Left renal pelvis (tissue), 4 donors: ENCODE measurements around the gene ACO2. TPM values are rescaled to one million over a fixed set of nuclear protein-coding genes. Genes with fewer than 3 reads are reported as not detected.
"Not testable (repeated sequence)": the region's sequence is repeated elsewhere in the genome, so short reads cannot be mapped to it uniquely, and the experiment has no call there.

Experiments used
- DNase-seq, 4 donors: peaks; one replicate each; pipeline ENCODE4 v3.0.0-alpha.2; 2013; ENCODE audit warnings: low read depth in 4 of 4, low spot score in 3 of 4
- polyA plus RNA-seq, 4 donors: library from polyadenylated mRNA; unstranded; fragments of 120-200 nt; gene quantifications; one replicate each; pipeline ENCODE4 v1.2.1, GENCODE V29; 2013; ENCODE audit not compliant: insufficient read length in 4 of 4

ACO2 gene
- polyA plus RNA-seq, 4 donors = 51.0 to 149 (median 121) TPM

- DNase-seq = no peak
Measured at GRCh38 chr22:41561788-41562187, 92.9 kb downstream of the ACO2 start.

- no peak for DNase-seq
Measured at GRCh38 chr22:41562461-41562860, 93.5 kb downstream of the ACO2 start.

DNA sequence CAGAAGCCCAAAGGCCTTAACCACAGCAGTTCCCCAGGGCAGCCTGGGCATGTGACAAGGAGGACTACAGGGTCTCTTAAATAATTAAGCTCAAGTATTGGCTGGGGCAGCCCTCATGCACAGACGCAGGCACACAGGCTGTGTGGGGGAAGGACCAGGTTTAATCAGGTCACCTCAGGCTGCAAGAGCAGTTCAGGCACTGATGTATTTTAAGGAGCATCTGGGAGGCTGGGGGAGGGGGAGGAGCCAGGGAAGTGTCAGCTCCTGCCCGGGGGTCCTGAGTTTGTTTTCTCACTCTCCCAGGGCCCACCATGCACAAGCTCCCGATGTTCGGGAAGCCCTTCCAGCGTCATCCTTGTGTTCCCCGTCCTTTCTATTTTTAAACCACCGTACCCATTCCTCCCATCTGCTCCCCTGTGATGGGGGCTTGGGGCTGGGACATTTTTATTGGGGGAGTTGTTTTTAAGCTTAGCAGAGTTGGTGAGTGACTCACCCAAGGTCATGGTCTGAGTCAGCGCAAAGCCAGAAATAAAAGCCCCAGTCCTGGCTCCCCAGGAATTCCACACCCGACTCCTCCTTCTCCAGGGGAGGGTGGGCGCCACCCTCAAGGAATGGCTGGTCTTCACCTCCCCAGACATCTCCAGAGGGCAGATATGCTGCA, 94.3 kb downstream of the ACO2 start:
- no peak for DNase-seq

DNA sequence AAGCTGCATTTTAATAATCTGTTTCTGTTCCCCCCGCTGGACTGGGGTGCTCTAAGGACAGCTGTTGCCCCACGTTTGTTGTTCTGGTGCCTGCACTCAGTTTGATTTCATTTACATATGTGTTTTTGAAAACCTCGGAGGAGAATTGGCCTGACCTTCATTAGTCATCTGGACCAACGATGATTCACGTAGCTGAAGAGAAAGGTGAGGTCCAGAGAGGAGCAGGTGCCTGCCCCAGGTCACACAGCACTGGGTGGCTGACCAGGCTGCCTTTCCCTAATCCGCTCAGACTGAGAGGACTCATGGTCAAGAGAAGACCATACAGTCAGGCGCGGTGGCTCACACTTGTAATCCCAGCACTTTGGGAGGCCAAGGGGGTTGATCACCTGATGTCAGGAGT, 95.6 kb downstream of the ACO2 start:
- DNase-seq = no peak

GRCh38 chr22:41565403-41566054, 96.6 kb downstream of the ACO2 start:
- DNase-seq = no peak

DNA sequence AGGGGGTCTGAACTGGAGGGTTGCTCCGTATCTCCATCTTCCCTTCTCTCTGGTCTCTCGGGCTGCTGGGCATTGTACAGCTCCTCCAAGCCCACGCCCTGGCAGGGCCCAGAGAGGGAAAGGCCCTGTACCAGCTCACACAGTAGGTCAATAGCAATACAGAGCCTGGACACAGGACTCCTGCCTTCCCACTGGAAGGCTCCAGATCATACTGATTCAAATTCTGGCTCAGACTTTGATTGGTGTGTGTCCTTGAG, 98.5 kb downstream of the ACO2 start:
- DNase-seq = no peak

DNA sequence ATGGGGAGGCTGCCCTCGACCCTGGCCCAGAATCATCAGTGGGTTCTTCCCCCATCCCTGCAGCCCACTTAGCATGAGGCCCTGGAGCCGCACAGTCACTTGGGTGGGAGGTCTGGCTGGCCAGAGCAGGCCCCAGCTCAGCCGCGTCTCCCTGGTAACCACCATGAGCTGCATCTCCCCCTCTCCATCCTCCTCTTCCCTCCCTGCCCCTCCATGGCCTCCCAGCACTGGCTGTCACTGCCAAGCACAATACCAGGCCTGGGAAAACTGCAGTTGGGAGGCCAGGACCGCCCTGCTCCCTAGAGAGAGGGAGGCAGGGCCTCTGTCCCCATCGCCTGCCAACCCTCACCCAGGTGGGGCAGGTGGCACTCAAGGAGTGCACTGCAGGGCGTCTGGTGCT, 99.9 kb downstream of the ACO2 start:
- no peak for DNase-seq

DNA sequence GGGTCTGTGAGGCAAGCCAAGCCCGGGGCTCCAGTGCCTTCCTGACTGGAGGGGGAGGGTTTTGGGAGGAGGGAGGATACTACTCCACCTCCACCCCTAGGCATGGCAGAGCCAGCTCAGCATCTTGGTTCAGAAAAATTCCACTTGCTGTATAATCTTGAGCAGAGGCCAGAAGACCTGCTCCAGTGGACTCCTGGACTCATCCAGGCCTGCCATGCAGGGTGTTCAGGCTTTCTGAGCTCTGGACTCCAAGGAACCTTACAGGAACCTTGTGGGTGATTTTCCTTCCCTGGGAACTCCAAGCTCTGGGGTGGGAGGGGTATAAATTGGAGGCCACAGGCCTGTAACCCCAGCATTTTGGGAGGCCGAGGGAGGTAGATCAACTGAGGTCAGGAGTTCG, 101.3 kb downstream of the ACO2 start:
- DNase-seq = no peak

DNA sequence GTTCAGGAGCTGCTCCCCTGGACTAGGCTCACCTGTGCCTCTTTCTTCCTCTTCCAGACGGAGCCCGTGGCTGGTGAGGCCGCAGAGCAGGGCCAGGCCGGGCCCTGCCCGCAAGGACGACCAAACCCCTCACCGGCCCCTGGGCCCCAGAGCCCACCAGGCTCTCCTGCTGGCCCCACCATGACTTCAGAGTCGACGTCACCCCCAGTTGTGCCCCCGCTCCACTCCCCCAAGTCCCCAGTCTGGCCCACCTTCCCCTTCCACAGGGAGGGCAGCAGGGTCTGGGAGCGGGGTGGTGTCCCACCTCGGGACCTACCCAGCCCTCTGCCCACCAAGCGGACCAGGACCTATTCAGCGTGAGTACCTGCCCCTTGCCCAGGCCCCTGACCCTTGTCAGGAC, 102.9 kb downstream of the ACO2 start:
- no peak for DNase-seq

- not testable (repeated sequence) for DNase-seq
Measured at GRCh38 chr22:41572305-41572704, 103.4 kb downstream of the ACO2 start.

DNA sequence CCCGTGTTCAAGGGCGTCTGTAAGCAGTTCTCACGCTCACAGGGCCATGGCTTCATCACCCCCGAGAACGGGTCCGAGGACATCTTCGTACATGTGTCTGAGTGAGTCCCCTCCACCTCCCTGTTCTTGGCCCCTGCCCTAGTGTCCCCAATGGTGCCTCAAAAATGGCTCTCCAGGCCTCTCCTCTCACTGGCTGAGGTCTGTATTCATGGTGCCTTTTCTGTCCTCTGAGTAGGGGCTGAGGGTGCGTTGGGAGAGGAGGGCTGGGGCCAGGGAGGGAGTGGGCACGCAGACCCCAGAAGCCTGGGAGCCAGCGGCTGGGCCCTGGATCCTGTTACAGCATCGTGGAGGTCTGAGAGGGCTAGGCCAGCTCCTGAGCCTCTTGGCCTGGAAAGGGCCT, 104.8 kb downstream of the ACO2 start:
- DNase-seq = no peak

GRCh38 chr22:41574847-41575381, 106.0 kb downstream of the ACO2 start:
- no peak for DNase-seq

DNA sequence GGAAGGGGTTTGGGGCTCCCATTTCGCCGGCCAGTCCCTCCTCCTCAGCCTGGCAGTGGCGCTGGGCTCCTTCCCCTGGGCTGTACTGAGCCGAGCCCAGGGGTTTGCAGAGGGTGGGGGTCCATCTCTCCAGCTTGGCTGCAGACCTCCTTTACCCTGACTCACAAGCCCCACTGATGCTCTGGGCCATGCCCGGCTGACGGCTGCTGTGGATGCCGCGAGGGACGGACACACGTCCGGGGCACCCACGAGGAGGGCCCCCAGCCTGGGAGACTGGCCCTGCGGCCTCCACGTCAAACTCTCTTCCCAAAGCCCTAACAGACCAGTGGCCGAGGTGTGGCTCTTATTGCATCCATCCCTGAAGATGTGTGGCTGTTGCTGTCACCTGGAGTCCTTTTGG, 106.6 kb downstream of the ACO2 start:
- DNase-seq = no peak

GRCh38 chr22:41576877-41577276, 108.0 kb downstream of the ACO2 start:
- no peak for DNase-seq

DNA sequence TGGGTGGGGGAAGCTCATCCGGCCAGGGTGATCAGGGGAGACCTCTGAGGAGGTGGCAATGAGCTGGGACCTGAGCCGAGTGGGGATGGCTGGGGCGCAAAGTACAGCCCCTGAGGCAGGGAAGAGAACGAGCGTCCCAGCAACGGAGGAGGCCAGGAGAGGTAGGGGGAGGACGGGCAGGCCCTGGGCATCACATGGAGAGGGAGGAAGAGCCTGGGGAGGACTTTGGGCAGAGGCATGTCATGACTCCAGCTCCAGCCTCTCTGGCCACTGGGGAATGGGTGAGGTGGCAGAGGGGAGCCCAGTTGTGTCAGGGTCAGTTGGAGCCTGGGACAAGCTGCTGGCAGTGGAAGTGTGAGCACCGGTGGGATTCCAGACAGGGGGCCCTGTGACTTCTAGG, 109.2 kb downstream of the ACO2 start:
- no peak for DNase-seq

Other genes starting within 250 kb of the ACO2 start
- 1 to 10 TPM; 2.4 to 4.5 (median 3.2) TPM for gene CHADL, start 228.2 kb upstream of the ACO2 start, polyA plus RNA-seq
- gene RANGAP1, start 182.9 kb upstream of the ACO2 start, polyA plus RNA-seq = 10 to 100 TPM; 30.9 to 64.5 (median 44.8) TPM
- 10 to 100 TPM; 59.4 to 98.2 (median 75.2) TPM for gene ZC3H7B, start 167.6 kb upstream of the ACO2 start, polyA plus RNA-seq
- 10 to 100 TPM; 15.1 to 28.4 (median 17.6) TPM for gene TEF, start 87.2 kb upstream of the ACO2 start, polyA plus RNA-seq
- 10 to 100 TPM; 50.3 to 60.6 (median 57.3) TPM for gene TOB2, start 22.3 kb upstream of the ACO2 start, polyA plus RNA-seq
- gene PHF5A, start 425 bp upstream of the ACO2 start, polyA plus RNA-seq = 10 to 100 TPM; 51.3 to 62.0 (median 52.4) TPM
- 10 to 100 TPM; 25.7 to 30.5 (median 30.2) TPM for gene POLR3H, start 75.4 kb downstream of the ACO2 start, polyA plus RNA-seq
- gene CSDC2, start 91.9 kb downstream of the ACO2 start, polyA plus RNA-seq = 1 to 10 TPM; 4.3 to 8.4 (median 7.3) TPM
- 10 to 100 TPM; 31.5 to 57.3 (median 46.3) TPM for gene PMM1, start 120.7 kb downstream of the ACO2 start, polyA plus RNA-seq
- gene DESI1, start 151.9 kb downstream of the ACO2 start, polyA plus RNA-seq = 10 to 100 TPM; 20.4 to 30.0 (median 29.9) TPM
- 100 to 1,000 TPM; 262 to 392 (median 362) TPM for gene XRCC6, start 152.2 kb downstream of the ACO2 start, polyA plus RNA-seq
- gene SNU13, start 219.8 kb downstream of the ACO2 start, polyA plus RNA-seq = 100 to 1,000 TPM; 129 to 157 (median 144) TPM
- 1 to 10 TPM; 2.2 to 3.4 (median 3.1) TPM for gene MEI1, start 230.4 kb downstream of the ACO2 start, polyA plus RNA-seq